ENCODE results near the gene GALC. TPM values are rescaled to one million over a fixed set of nuclear protein-coding genes. Genes with fewer than 3 reads are reported as not detected.
A peak's percentile ranks its signal among the peaks of the same experiment; 100 is the strongest.

The GALC gene
- total and polyA plus RNA-seq, 9 of the 15 experiments (the other 6 are each of a cell fraction or from before 2014, with no cell fraction given): 1.6 to 15.0 (median 7.3) TPM

DNA sequence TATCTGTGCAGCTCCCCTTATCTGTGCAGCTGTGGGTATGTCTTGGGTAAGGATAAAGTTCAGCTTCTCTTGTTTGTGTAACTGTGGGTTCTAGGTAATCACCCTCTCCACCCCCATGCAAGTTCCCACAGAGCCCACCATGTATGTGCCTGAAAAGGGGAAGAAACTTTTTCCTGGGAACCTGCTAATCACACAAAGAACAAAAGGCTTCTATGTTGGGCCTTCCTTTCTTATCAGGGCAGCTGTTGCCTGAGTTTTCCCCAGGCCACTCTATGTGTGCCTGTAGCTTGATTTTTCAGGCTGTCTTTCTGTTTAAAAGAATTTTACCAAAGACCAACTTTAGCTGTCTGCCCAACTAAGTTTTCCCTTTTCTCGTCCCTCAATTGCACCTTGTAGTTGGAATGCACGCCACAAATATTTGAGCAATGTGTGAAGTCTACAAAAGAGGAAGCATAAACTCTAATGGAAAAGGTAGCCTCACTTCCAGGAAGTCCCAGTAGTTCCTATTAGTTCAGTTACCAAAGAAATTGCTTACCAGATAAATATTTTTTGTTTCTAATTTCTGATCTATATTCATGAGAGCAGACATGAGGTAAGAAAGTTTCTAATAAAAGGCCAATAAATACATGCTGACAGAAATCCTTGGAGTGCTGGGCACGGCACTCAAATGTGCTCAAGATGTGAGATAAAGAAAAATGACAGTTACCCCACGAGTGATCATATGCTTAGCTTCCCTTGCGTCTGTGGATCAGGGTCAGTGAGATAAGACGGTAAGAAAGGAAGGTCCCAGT is 2.7 kb upstream of the GALC start (continued):
- TF ChIP-seq MYC (IDR thresholded peaks at IDR 0.05; ENCODE audit: low read depth, low read length) (no peak), MYC (CRISPR knock-in tag; IDR thresholded peaks at IDR 0.05; ENCODE audit: borderline replicate concordance, low read depth) (no peak), IFI16 (CRISPR knock-in tag; IDR thresholded peaks at IDR 0.05) (no peak), SOX6 (IDR thresholded peaks at IDR 0.05) (peak; percentile 10; the same call in 1 of the 2 replicates), FOXJ2 (tag; IDR thresholded peaks at IDR 0.05) (no peak), L3MBTL2 (IDR thresholded peaks at IDR 0.05) (peak; percentile 75), ZNF445 (CRISPR knock-in tag; IDR thresholded peaks at IDR 0.05; ENCODE audit: low read depth) (no peak), CEBPG (CRISPR knock-in tag; IDR thresholded peaks at IDR 0.05) (no peak), CEBPG (tag; conservative IDR thresholded peaks at IDR 0.05 in 1 of 2, IDR thresholded peaks at IDR 0.05 in 1 of 2) (no peak), KDM1A (IDR thresholded peaks at IDR 0.05) (no peak), COPS2 (conservative IDR thresholded peaks at IDR 0.05) (no peak), HDGF (IDR thresholded peaks at IDR 0.05) (no peak), RBBP5 (IDR thresholded peaks at IDR 0.05; ENCODE audit: borderline replicate concordance, insufficient read depth, low read length, poor library complexity, severe bottlenecking) (no peak), ZNF239 (CRISPR knock-in tag; IDR thresholded peaks at IDR 0.05) (no peak), ZNF384 (IDR thresholded peaks at IDR 0.05; ENCODE audit: low read depth, low read length) (no peak), THAP7 (CRISPR knock-in tag; IDR thresholded peaks at IDR 0.05) (no peak), SMAD1 (IDR thresholded peaks at IDR 0.05; ENCODE audit: low read depth, low read length, partially characterized antibody) (no peak), HINFP (tag; conservative IDR thresholded peaks at IDR 0.05; ENCODE audit: low read depth) (no peak), TCFL5 (CRISPR knock-in tag; conservative IDR thresholded peaks at IDR 0.05) (no peak), USF1 (CRISPR knock-in tag; IDR thresholded peaks at IDR 0.05) (no peak), MTA1 (IDR thresholded peaks at IDR 0.05; ENCODE audit: borderline replicate concordance) (peak; percentile 39; the same call in 1 of the 2 replicates), NFIC (IDR thresholded peaks at IDR 0.05) (no peak), ZNF311 (CRISPR knock-in tag; IDR thresholded peaks at IDR 0.05) (no peak), PTTG1 (tag; IDR thresholded peaks at IDR 0.05; ENCODE audit: low read depth) (no peak), ZNF696 (CRISPR knock-in tag; conservative IDR thresholded peaks at IDR 0.05) (no peak), PURB (CRISPR knock-in tag; IDR thresholded peaks at IDR 0.05; ENCODE audit: low read depth) (no peak), GTF2A2 (tag; IDR thresholded peaks at IDR 0.05) (no peak), ATF1 (CRISPR knock-in tag; IDR thresholded peaks at IDR 0.05) (no peak), ATF1 (tag; IDR thresholded peaks at IDR 0.05) (0 out of 2 replicates have a peak, but pooled peaks have one; percentile 9), TAL1 (IDR thresholded peaks at IDR 0.05) (no peak)
